Effector memory CD4-positive, alpha-beta T cell (primary cell): Measurements from ENCODE around the gene CLCN5.

Experiments used
- DNase-seq, 3 donors: peaks; one replicate each; pipeline ENCODE4 v3.0.0-alpha.2; 2020
- H3K27ac ChIP-seq: 2 replicates; pipeline ENCODE4 v1.7.0; 2013; ENCODE audit warnings: mild to moderate bottlenecking, low read length, moderate library complexity; ENCODE audit not compliant: insufficient read depth, poor library complexity, severe bottlenecking
- H3K27me3 ChIP-seq: replicated peaks from 2 replicates; pipeline ENCODE4 v1.7.0; 2013; ENCODE audit warnings: mild to moderate bottlenecking, low read length; ENCODE audit not compliant: insufficient read depth, control insufficient read depth, poor library complexity, severe bottlenecking
- H3K36me3 ChIP-seq: 2 replicates; pipeline ENCODE4 v1.7.0; 2013; ENCODE audit warnings: mild to moderate bottlenecking, low read length, moderate library complexity; ENCODE audit not compliant: control insufficient read depth, insufficient read depth
- H3K4me1 ChIP-seq: 2 replicates; pipeline ENCODE4 v1.7.0; 2013; ENCODE audit warnings: low read length, mild to moderate bottlenecking; ENCODE audit not compliant: control insufficient read depth, insufficient read depth, poor library complexity, severe bottlenecking
- H3K4me3 ChIP-seq: 2 replicates; pipeline ENCODE4 v1.7.0; 2013; ENCODE audit warnings: low read length, low read depth, mild to moderate bottlenecking; ENCODE audit not compliant: insufficient read depth, poor library complexity, severe bottlenecking
- H3K9me3 ChIP-seq: 2 replicates; pipeline ENCODE4 v1.7.0; 2013; ENCODE audit warnings: mild to moderate bottlenecking, low read length, moderate library complexity; ENCODE audit not compliant: control insufficient read depth

Gene CLCN5

DNA sequence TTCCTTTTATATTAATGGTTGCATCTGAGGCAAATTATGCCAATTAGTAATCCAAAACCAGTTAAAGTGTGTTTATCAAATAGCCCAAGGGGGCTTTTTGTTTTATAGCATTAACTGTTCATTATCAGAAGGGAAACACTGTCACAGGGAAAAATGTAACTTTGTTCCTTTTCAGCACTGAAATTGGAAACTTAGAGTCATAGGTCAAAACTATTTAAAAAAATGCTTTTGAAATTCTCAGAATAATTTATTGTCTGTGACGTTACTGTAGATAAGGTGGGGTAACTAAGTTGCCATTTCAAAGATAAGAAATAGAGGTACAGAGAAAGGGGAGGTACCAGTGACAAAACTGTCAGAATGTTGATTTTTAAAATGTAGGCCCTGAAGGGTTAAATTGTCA is 149.1 kb downstream of the CLCN5 start:
- Histone ChIP-seq H3K4me3 (no peak overlapping the region), H3K4me1 (no peaks in the 10 kb centered on the region), H3K36me3 (no peaks in the 10 kb centered on the region), H3K27ac (no peak overlapping the region), H3K27me3 (no peaks in the 10 kb centered on the region), H3K9me3 (no peaks in the 10 kb centered on the region)
- no peak for DNase-seq

DNA sequence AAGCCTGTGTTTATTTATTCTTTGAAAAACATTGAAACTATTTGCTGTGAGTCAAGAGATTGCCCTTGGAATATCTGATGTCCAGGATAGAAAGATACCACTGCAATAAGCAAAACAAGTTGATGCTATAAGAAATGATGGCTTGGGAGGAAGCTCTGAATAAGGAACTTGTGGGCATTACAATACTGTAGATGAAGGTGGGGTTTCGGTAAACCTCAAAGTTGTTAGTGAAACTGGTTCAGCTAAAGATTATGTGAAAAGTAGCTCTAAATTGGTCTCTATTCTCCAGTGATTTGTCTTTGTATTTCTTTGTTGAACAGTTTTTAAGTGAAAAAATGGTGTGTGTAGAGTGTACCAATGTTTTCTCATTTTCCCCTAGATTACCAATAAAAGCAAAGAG is 149.7 kb downstream of the CLCN5 start:
- H3K36me3 ChIP-seq = no peaks in the 10 kb centered on the region
- no peak for DNase-seq
- no peak overlapping the region for H3K27ac ChIP-seq
- H3K27me3 ChIP-seq = no peaks in the 10 kb centered on the region
- H3K4me1 ChIP-seq = no peaks in the 10 kb centered on the region
- no peak overlapping the region for H3K4me3 ChIP-seq
- H3K9me3 ChIP-seq = no peaks in the 10 kb centered on the region

DNA sequence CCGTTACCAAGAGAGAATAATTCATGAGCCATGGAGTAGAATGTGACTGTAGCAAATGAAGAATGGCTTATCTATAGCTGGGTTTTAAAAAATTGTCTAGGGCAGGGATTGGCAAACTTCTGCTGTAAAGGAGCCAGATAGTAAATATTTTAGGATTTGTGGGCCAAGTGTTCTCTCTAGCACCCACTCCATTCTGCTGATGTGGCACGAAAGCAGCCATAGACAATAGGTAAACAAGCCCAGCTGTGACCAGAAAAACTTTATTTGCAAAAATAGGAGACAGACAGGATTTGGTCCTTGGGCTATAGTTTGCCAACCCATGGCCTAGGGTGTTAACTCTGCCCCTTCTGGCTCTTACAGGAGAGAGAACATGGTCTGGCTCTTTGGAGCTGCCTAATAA is 151.2 kb downstream of the CLCN5 start:
- Histone ChIP-seq H3K27ac (no peak overlapping the region), H3K9me3 (no peaks in the 10 kb centered on the region), H3K4me3 (no peak overlapping the region), H3K4me1 (no peaks in the 10 kb centered on the region), H3K27me3 (no peaks in the 10 kb centered on the region), H3K36me3 (no peaks in the 10 kb centered on the region)
- DNase-seq = no peak

DNA sequence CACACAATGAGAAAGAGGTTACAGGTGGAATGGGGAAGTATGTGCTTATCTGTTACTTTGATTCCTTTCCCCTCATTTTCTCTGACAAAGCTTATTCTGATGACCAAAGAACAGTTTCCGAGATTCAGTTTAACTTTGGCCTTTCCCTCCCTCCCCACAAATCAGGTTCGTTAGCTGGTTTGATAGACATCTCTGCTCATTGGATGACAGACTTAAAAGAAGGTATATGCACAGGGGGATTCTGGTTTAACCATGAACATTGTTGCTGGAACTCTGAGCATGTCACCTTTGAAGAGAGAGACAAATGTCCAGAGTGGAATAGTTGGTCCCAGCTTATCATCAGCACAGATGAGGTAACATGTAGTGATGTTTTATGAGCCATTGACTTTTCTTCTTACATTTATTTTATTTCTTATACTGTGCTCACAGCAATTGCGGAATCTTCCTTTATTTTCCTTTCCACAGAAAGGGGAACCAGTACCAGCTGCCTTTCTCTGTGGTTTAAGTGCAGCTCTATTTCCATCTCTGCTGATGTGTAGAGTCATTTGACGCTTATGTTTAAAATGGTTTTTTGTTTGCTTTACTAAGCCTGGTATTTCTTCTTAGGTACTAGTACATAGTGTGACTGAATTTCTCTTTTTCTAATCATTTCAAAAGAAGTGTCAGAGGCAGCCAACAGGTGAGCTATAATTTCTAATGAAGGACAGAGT is 153.4 kb downstream of the CLCN5 start:
- H3K27ac ChIP-seq = no peak overlapping the region
- no peak for DNase-seq

DNA sequence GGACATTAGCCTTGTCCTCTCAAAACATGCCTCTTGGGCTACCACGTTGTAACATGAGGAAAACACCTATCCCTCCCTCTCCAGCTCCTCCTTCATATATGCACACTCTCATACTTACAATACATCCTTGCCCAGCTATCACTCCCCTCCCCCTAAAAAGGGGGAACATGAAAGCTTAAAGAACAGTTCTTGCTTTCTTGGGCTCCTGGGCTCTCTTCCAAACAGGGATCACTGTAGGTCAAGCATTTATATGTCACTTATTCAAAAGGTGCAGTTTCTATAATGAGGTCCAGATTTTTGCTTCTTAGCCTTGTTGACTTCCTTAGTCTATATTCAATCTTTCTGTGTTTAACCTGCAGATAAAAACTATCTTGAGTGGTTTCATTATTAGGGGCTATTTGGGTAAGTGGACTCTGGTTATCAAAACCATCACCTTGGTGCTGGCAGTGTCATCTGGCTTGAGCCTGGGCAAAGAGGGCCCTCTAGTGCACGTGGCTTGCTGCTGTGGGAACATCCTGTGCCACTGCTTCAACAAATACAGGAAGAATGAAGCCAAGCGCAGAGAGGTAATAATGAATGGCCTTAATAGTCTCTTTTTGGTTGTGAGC is 159.0 kb downstream of the CLCN5 start:
- Histone ChIP-seq H3K9me3 (no peaks in the 10 kb centered on the region), H3K4me1 (no peaks in the 10 kb centered on the region), H3K4me3 (no peak overlapping the region), H3K27me3 (no peaks in the 10 kb centered on the region), H3K36me3 (no peaks in the 10 kb centered on the region), H3K27ac (no peak overlapping the region)
- DNase-seq = no peak

More for the DNA sequence above, 153.4 kb downstream of the CLCN5 start:
- Histone ChIP-seq H3K4me1 (no peaks in the 10 kb centered on the region), H3K36me3 (no peaks in the 10 kb centered on the region), H3K27me3 (no peaks in the 10 kb centered on the region), H3K4me3 (no peak overlapping the region), H3K9me3 (no peaks in the 10 kb centered on the region)

DNA sequence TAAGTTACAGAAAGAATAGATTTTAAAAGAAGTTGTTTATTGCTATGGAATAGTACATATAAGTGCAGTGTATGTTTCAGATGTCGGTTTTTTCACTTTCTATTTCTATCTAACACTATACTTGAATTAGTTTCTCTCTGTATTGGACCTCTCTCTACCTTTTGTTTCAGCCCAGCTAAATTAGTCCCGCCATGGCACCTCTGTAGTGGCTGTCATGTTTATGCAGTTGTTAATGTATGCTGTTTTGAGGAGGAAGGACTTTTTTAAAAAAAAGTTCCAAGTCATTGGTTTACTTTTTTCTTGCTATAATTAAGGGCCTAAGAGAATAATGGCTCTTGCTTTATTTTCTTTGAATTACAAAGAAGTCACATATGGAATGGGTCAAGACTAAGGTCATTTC is 160.3 kb downstream of the CLCN5 start:
- H3K27me3 ChIP-seq = no peaks in the 10 kb centered on the region
- H3K36me3 ChIP-seq = no peaks in the 10 kb centered on the region
- no peak for DNase-seq
- no peak overlapping the region for H3K4me3 ChIP-seq
- no peaks in the 10 kb centered on the region for H3K9me3 ChIP-seq
- no peak overlapping the region for H3K27ac ChIP-seq
- no peaks in the 10 kb centered on the region for H3K4me1 ChIP-seq

DNA sequence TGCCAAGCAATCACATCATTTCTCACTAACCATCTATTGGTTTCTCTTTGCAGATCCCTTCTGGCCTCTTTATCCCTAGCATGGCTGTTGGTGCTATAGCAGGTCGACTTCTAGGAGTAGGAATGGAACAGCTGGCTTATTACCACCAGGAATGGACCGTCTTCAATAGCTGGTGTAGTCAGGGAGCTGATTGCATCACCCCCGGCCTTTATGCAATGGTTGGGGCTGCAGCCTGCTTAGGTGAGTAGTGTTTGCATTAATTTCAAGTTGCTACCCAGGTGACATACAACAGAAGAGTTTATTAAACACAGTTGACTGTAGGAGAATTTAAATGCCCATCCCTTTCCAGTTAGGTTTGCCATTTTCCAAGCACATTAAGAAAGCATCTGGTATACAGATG is 166.2 kb downstream of the CLCN5 start:
- DNase-seq = no peak
- Histone ChIP-seq H3K9me3 (no peaks in the 10 kb centered on the region), H3K4me1 (no peaks in the 10 kb centered on the region), H3K27ac (no peak overlapping the region), H3K4me3 (no peak overlapping the region), H3K36me3 (no peaks in the 10 kb centered on the region), H3K27me3 (no peaks in the 10 kb centered on the region)

DNA sequence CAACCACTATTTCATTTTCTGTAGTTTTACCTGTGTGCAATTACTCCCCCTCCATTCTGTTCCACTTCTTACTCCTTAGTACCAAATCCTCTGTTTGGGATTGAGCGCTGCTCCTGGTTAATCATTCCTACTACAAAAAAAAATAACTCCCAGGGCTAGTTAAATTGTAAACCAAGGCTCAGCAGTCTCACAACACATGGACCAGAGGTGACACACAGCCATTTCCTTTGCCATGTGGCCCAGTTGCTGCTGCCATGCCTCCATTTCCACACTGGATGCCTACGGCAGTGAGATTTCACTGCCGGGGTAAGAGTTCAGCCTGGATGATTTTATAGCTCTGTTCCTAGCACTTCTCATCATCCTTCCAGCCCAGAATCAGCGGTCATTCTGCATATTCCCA is 171.2 kb downstream of the CLCN5 start:
- H3K9me3 ChIP-seq = no peaks in the 10 kb centered on the region
- no peak for DNase-seq

DNA sequence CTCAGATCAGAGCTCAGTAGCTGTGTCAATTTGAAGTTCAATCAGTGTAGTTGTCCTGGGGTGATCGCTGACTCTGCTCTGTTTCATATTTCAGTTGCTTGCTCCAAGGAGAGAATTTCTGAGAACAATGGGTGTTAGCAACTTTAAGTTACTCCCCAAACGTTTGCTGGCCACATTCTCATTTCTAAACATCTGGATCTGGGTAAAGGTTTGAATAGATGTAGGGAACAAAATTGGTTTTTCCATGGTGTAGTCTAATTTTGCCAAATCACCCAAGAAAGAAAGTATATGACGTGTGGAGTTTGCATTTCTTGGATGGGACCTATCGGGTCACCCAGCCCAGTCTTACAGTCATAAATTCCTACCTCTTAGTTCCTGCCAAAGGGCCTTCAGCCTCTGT is 174.7 kb downstream of the CLCN5 start:
- Histone ChIP-seq H3K9me3 (no peaks in the 10 kb centered on the region), H3K27ac (no peak overlapping the region), H3K36me3 (no peaks in the 10 kb centered on the region), H3K4me1 (no peaks in the 10 kb centered on the region), H3K27me3 (no peaks in the 10 kb centered on the region), H3K4me3 (no peak overlapping the region)
- DNase-seq = no peak

More for the DNA sequence above, 171.2 kb downstream of the CLCN5 start:
- Histone ChIP-seq H3K4me1 (no peaks in the 10 kb centered on the region), H3K27ac (no peak overlapping the region), H3K4me3 (no peak overlapping the region), H3K27me3 (no peaks in the 10 kb centered on the region), H3K36me3 (no peaks in the 10 kb centered on the region)

DNA sequence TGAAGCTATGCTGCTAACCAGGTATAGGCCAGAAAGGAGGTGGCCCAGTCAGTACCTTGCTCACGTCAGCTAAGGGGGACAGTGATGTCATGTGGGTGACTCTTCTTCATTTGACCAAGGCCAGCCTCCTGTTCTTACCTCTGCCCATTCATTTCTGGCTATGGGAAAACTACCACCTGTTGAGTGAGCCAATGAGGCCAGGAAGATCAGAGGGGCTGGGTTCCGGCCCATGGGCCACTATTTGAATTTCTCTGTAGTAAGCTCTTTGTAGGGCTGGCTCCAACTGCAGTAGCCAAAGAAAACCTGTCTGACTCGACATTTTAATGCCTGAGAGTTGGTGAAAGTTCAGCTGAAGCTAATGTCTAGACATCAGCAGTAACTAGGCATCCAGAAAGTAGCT is 175.8 kb downstream of the CLCN5 start:
- no peaks in the 10 kb centered on the region for H3K9me3 ChIP-seq
- H3K4me3 ChIP-seq = no peak overlapping the region
- DNase-seq = no peak
- H3K27ac ChIP-seq = no peak overlapping the region
- no peaks in the 10 kb centered on the region for H3K4me1 ChIP-seq
- no peaks in the 10 kb centered on the region for H3K36me3 ChIP-seq
- no peaks in the 10 kb centered on the region for H3K27me3 ChIP-seq
